ENCODE measurements around the gene MAPK8.

Gene MAPK8

DNA sequence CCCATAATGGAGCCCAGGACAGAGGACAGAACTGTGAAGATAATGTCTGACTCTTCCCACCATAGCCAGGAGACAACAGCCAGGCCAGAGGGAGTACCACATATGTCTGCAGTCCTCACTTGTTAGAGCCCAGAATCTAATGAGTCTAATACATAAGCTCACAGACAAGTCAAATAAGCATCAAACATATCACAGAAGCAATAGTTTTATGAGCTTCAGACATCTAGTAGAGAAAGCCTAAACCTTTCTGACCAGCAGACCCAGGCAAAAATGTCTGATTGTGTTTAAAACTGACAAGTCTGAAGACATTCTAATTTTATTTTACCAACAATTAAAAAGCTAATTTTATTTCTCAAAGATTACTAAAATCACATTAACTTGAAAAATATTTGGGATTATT is 75.5 kb downstream of the MAPK8 start:
- H3K9me3 ChIP-seq (replicated peaks; ENCODE audit: insufficient read depth, low read length): no peaks in the 10 kb centered on the region
- H3K27ac ChIP-seq (ENCODE audit: low read length): no peak overlapping the region
- no peak overlapping the region for H3K4me2 ChIP-seq (ENCODE audit: low read depth, low read length)
- no peak overlapping the region for H3K9ac ChIP-seq (ENCODE audit: low read length)
- H2AFZ ChIP-seq (ENCODE audit: low read length): no peak overlapping the region
- no peaks in the 10 kb centered on the region for H3K27me3 ChIP-seq (replicated peaks; ENCODE audit: insufficient read depth, low read length)
- no peak for DNase-seq
- no peak overlapping the region for H3K4me3 ChIP-seq (ENCODE audit: low read length)
- H3K79me2 ChIP-seq (ENCODE audit: low read length): 0 out of 2 replicates have a peak, but pooled peaks cover 7% of the 10 kb centered on the region
- H3K4me1 ChIP-seq (ENCODE audit: low read length): peaks cover 27% of the 10 kb centered on the region
- no peaks in the 10 kb centered on the region for H4K20me1 ChIP-seq (ENCODE audit: insufficient read depth, low read length)
- no peaks in the 10 kb centered on the region for H3K9me2 ChIP-seq (replicated peaks; ENCODE audit: insufficient read depth, low read length)
- H3F3A ChIP-seq (ENCODE audit: insufficient read depth, low read length): no peaks in the 10 kb centered on the region; the same call in 1 of the 2 replicates
- TF ChIP-seq EZH2 (optimal IDR thresholded peaks at IDR 0.05; ENCODE audit: low read depth, low read length) (no peak), EZH2phosphoT487 (IDR thresholded peaks at IDR 0.05; ENCODE audit: low read length) (no peak)
- TF ChIP-seq, protein P1, sequence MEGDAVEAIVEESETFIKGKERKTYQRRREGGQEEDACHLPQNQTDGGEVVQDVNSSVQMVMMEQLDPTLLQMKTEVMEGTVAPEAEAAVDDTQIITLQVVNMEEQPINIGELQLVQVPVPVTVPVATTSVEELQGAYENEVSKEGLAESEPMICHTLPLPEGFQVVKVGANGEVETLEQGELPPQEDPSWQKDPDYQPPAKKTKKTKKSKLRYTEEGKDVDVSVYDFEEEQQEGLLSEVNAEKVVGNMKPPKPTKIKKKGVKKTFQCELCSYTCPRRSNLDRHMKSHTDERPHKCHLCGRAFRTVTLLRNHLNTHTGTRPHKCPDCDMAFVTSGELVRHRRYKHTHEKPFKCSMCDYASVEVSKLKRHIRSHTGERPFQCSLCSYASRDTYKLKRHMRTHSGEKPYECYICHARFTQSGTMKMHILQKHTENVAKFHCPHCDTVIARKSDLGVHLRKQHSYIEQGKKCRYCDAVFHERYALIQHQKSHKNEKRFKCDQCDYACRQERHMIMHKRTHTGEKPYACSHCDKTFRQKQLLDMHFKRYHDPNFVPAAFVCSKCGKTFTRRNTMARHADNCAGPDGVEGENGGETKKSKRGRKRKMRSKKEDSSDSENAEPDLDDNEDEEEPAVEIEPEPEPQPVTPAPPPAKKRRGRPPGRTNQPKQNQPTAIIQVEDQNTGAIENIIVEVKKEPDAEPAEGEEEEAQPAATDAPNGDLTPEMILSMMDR (IDR thresholded peaks at IDR 0.05; ENCODE audit: low read length): no peak
- no peaks in the 10 kb centered on the region for H3K36me3 ChIP-seq (replicated peaks; ENCODE audit: insufficient read depth, low read length)

DNA sequence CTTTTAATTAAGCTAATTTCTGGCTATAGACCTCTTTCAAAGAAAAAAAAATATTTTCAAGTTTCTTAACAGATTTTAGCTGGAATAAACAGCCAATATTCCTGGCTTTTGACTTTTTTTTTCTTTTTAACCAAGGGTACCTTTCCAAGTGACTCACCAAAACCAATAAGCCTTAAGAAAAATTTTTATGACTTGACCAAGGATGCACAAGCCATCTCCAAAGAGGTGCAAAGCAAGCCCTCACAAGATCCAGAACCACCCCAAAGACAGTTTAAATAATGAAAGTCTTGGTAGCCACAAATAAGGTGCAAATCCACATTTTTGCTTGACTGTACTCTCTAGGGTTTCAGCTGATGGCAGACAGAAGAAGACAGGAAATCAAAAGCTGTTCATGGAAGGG is 76.5 kb downstream of the MAPK8 start:
- no peaks in the 10 kb centered on the region; the same call in 1 of the 2 replicates for H3F3A ChIP-seq (ENCODE audit: insufficient read depth, low read length)
- no peak overlapping the region for H2AFZ ChIP-seq (ENCODE audit: low read length)
- H3K4me1 ChIP-seq (ENCODE audit: low read length): peaks cover 27% of the 10 kb centered on the region
- H3K4me2 ChIP-seq (ENCODE audit: low read depth, low read length): no peak overlapping the region
- no peak overlapping the region for H3K9ac ChIP-seq (ENCODE audit: low read length)
- H3K9me3 ChIP-seq (replicated peaks; ENCODE audit: insufficient read depth, low read length): no peaks in the 10 kb centered on the region
- no peak overlapping the region for H3K4me3 ChIP-seq (ENCODE audit: low read length)
- H3K36me3 ChIP-seq (replicated peaks; ENCODE audit: insufficient read depth, low read length): no peaks in the 10 kb centered on the region
- no peaks in the 10 kb centered on the region for H3K27me3 ChIP-seq (replicated peaks; ENCODE audit: insufficient read depth, low read length)
- no peaks in the 10 kb centered on the region for H3K9me2 ChIP-seq (replicated peaks; ENCODE audit: insufficient read depth, low read length)
- DNase-seq: no peak
- H4K20me1 ChIP-seq (ENCODE audit: insufficient read depth, low read length): no peaks in the 10 kb centered on the region
- H3K27ac ChIP-seq (ENCODE audit: low read length): no peak overlapping the region
- TF ChIP-seq, protein P1 (IDR thresholded peaks at IDR 0.05; ENCODE audit: low read length): no peak
- no peak for TF ChIP-seq EZH2 (optimal IDR thresholded peaks at IDR 0.05; ENCODE audit: low read depth, low read length)
- no peak for TF ChIP-seq EZH2phosphoT487 (IDR thresholded peaks at IDR 0.05; ENCODE audit: low read length)
- H3K79me2 ChIP-seq (ENCODE audit: low read length): 0 out of 2 replicates have a peak, but pooled peaks cover 7% of the 10 kb centered on the region

DNA sequence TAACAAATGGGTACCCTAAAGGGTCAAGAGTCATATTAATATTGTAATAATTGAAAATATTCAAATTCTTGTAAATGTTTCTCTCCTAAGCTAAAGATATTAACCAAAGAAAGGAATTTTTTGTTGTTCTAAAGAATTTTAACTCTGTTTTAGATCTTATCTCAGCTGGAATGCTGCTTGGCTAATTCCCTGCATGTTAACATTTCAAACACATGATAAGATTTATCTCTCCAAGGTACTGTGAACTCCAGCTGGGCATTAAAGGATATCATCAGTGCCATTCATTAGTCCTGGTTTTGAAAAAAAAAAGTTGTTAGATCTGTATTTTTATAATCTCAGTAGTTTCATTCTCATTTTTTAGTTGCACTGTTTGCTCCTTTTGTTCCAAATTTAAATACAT is 76.9 kb downstream of the MAPK8 start:
- H3K9me2 ChIP-seq (replicated peaks; ENCODE audit: insufficient read depth, low read length): no peaks in the 10 kb centered on the region
- TF ChIP-seq EZH2phosphoT487 (IDR thresholded peaks at IDR 0.05; ENCODE audit: low read length): no peak
- TF ChIP-seq, protein P1 (IDR thresholded peaks at IDR 0.05; ENCODE audit: low read length): no peak
- no peak for TF ChIP-seq EZH2 (optimal IDR thresholded peaks at IDR 0.05; ENCODE audit: low read depth, low read length)
- H3K4me1 ChIP-seq (ENCODE audit: low read length): peaks cover 27% of the 10 kb centered on the region
- no peaks in the 10 kb centered on the region; the same call in 1 of the 2 replicates for H3F3A ChIP-seq (ENCODE audit: insufficient read depth, low read length)
- H3K9me3 ChIP-seq (replicated peaks; ENCODE audit: insufficient read depth, low read length): no peaks in the 10 kb centered on the region
- 0 out of 2 replicates have a peak, but pooled peaks cover 7% of the 10 kb centered on the region for H3K79me2 ChIP-seq (ENCODE audit: low read length)
- DNase-seq: no peak
- no peak overlapping the region for H3K4me2 ChIP-seq (ENCODE audit: low read depth, low read length)
- H3K9ac ChIP-seq (ENCODE audit: low read length): no peak overlapping the region
- no peak overlapping the region for H3K4me3 ChIP-seq (ENCODE audit: low read length)
- no peaks in the 10 kb centered on the region for H3K27me3 ChIP-seq (replicated peaks; ENCODE audit: insufficient read depth, low read length)
- H4K20me1 ChIP-seq (ENCODE audit: insufficient read depth, low read length): no peaks in the 10 kb centered on the region
- H2AFZ ChIP-seq (ENCODE audit: low read length): no peak overlapping the region
- no peak overlapping the region for H3K27ac ChIP-seq (ENCODE audit: low read length)
- H3K36me3 ChIP-seq (replicated peaks; ENCODE audit: insufficient read depth, low read length): no peaks in the 10 kb centered on the region

Measured in MM.1S (cell line).